Fibroblast of lung (primary cell): Measurements from ENCODE around the gene WDPCP. TPM values are rescaled to one million over a fixed set of nuclear protein-coding genes. Genes with fewer than 3 reads are reported as not detected.

Experiments used
- DNase-seq, 2 donors: peaks; one replicate each; pipeline versions ENCODE4 v3.0.0 to v3.0.0-alpha.2; 2010; ENCODE audit warnings: low read depth in 2 of 2
- H2AFZ ChIP-seq: 2 replicates; pipeline ENCODE4 v1.5.1; 2012; ENCODE audit warnings: low read length, control low read depth, inconsistent platforms
- H3K27ac ChIP-seq: 2 replicates; pipeline ENCODE4 v1.5.1; 2011; ENCODE audit warnings: low read length, control low read depth; ENCODE audit not compliant: insufficient read depth
- H3K27me3 ChIP-seq: 2 replicates; pipeline ENCODE4 v1.5.1; 2011; ENCODE audit warnings: mild to moderate bottlenecking, low read length; ENCODE audit not compliant: control insufficient read depth, insufficient read depth
- H3K36me3 ChIP-seq: 2 replicates; pipeline ENCODE4 v1.5.1; 2011; ENCODE audit warnings: low read length; ENCODE audit not compliant: control insufficient read depth, insufficient read depth
- H3K4me1 ChIP-seq: 2 replicates; pipeline ENCODE4 v1.5.1; 2011; ENCODE audit warnings: low read length; ENCODE audit not compliant: control insufficient read depth, insufficient read depth; ENCODE audit errors: extremely low read depth
- H3K4me2 ChIP-seq: 2 replicates; pipeline ENCODE4 v1.5.1; 2011; ENCODE audit warnings: low read length, control low read depth; ENCODE audit not compliant: insufficient read depth; ENCODE audit errors: extremely low read depth
- H3K4me3 ChIP-seq, 4 experiments: fragments of 200-600 bp in 1 of 4; sonication (generic) in 1 of 4; replicated peaks in 1 of 4; 2 replicates each; pipeline ENCODE4 v1.5.1; 2011 to 2016; ENCODE audit warnings: low read length in 4 of 4, low read depth in 3 of 4, mild to moderate bottlenecking in 3 of 4, control low read depth in 2 of 4, inconsistent platforms in 1 of 4, mixed read lengths in 1 of 4; ENCODE audit not compliant: insufficient read depth in 1 of 4; ENCODE audit errors: control extremely low read depth in 1 of 4
- H3K79me2 ChIP-seq: 2 replicates; pipeline ENCODE4 v1.5.1; 2012; ENCODE audit warnings: mild to moderate bottlenecking, low read length, inconsistent platforms; ENCODE audit not compliant: control insufficient read depth, insufficient read depth
- H3K9ac ChIP-seq: 2 replicates; pipeline ENCODE4 v1.5.1; 2011; ENCODE audit warnings: mild to moderate bottlenecking, low read length, control low read depth; ENCODE audit not compliant: insufficient read depth
- H3K9me3 ChIP-seq: 2 replicates; pipeline ENCODE4 v1.5.1; 2012; ENCODE audit warnings: low read depth, low read length; ENCODE audit not compliant: control insufficient read depth, insufficient read depth
- H4K20me1 ChIP-seq: 2 replicates; pipeline ENCODE4 v1.5.1; 2011; ENCODE audit warnings: low read length; ENCODE audit not compliant: control insufficient read depth, insufficient read depth; ENCODE audit errors: extremely low read depth
- EZH2 ChIP-seq: IDR thresholded peaks from 2 replicates; pipeline ENCODE4 v1.5.1; 2012; ENCODE audit warnings: low read length, control low read depth, mild to moderate bottlenecking; ENCODE audit errors: missing control alignments
- polyA plus RNA-seq, 2 donors: library from polyadenylated mRNA; depleted of rRNA in 1 of 2; stranded (reverse) in 1 of 2; unstranded in 1 of 2; fragments of >200 nt; gene quantifications; 2 replicates each; pipeline ENCODE4 v1.2.1, GENCODE V29; 2011 to 2012; ENCODE audit warnings: missing spikeins in 1 of 2
- total RNA-seq: library from RNA; depleted of rRNA; stranded (reverse); fragments of >200 nt; gene quantifications from 2 replicates; pipeline ENCODE4 v1.2.1, GENCODE V29; 2014
- TF ChIP-seq, protein P1 (sequence below), 2 donors: IDR thresholded peaks in 1 of 2; conservative IDR thresholded peaks in 1 of 2; 1 replicate in 1 of 2; 2 replicates in 1 of 2; pipeline ENCODE4 v1.5.1; 2011 to 2012; ENCODE audit warnings: low read length in 2 of 2, control low read depth in 1 of 2, inconsistent platforms in 1 of 2, low read depth in 1 of 2, mild to moderate bottlenecking in 1 of 2

Gene WDPCP
- total and polyA plus RNA-seq, 2 donors (not counting 1 experiment from before 2014, with no cell fraction given) = 5.2 to 8.4 TPM

DNA sequence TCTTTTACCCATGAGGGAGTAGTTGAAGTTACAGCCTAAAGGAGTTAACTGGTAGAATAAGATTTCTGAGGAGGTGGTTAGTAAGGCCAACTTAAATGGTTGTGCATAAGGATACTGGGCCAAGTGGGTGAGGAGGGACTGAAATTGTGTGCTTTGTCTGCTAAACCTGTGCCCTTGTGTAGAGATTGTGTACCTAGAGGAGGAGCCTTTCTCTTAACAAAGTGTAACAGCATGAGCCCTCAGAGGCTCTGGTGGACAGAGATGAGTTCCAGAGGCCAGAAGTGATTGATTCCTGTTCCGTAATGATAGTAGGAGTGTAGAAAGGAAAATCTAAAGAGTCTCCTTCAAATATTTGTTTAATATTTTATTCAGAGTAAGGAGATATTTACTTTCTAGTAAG is 494.8 kb downstream of the WDPCP start:
- Histone ChIP-seq H3K9ac (no peak overlapping the region), H3K9me3 (no peaks in the 10 kb centered on the region), H3K4me1 (no peaks in the 10 kb centered on the region), H3K27me3 (no peaks in the 10 kb centered on the region), H2AFZ (no peak overlapping the region), H3K79me2 (no peaks in the 10 kb centered on the region), H3K36me3 (no peaks in the 10 kb centered on the region), H4K20me1 (no peaks in the 10 kb centered on the region), H3K27ac (no peak overlapping the region), H3K4me2 (no peak overlapping the region), H3K4me3 (no peak overlapping the region)
- no peak for DNase-seq
- TF ChIP-seq EZH2 = no peak
- TF ChIP-seq, protein P1, sequence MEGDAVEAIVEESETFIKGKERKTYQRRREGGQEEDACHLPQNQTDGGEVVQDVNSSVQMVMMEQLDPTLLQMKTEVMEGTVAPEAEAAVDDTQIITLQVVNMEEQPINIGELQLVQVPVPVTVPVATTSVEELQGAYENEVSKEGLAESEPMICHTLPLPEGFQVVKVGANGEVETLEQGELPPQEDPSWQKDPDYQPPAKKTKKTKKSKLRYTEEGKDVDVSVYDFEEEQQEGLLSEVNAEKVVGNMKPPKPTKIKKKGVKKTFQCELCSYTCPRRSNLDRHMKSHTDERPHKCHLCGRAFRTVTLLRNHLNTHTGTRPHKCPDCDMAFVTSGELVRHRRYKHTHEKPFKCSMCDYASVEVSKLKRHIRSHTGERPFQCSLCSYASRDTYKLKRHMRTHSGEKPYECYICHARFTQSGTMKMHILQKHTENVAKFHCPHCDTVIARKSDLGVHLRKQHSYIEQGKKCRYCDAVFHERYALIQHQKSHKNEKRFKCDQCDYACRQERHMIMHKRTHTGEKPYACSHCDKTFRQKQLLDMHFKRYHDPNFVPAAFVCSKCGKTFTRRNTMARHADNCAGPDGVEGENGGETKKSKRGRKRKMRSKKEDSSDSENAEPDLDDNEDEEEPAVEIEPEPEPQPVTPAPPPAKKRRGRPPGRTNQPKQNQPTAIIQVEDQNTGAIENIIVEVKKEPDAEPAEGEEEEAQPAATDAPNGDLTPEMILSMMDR (conservative IDR thresholded peaks at IDR 0.05 in 1 of 2, IDR thresholded peaks at IDR 0.05 in 1 of 2; ENCODE audit: low read depth in 1 of 2, low read length in 2 of 2) = no peak

DNA sequence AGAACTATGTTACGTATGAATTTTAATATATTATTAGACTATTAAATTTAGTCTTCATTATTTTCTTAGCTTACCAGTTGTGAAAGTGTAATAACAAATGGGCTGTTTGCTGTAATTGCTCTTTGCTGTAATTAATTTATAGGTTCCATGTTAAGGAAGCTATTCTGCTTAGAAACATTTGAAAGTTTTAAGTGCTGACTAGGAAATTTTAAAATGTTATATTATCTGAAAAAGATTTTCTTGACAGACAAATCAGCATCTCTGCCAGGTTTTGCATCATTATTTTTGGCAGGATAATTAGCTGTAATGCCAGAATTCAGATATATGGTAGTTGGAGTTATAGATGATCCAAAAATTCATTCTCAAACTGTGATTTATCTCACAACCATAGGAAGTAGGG is 495.4 kb downstream of the WDPCP start:
- H3K4me2 ChIP-seq = no peak overlapping the region
- H4K20me1 ChIP-seq = no peaks in the 10 kb centered on the region
- H3K27ac ChIP-seq = no peak overlapping the region
- H3K36me3 ChIP-seq = no peaks in the 10 kb centered on the region
- no peaks in the 10 kb centered on the region for H3K4me1 ChIP-seq
- no peak overlapping the region for H3K9ac ChIP-seq
- H2AFZ ChIP-seq = no peak overlapping the region
- DNase-seq = no peak
- no peaks in the 10 kb centered on the region for H3K9me3 ChIP-seq
- no peaks in the 10 kb centered on the region for H3K79me2 ChIP-seq
- no peak overlapping the region for H3K4me3 ChIP-seq
- TF ChIP-seq EZH2 = no peak
- TF ChIP-seq, protein P1 (conservative IDR thresholded peaks at IDR 0.05 in 1 of 2, IDR thresholded peaks at IDR 0.05 in 1 of 2; ENCODE audit: low read depth in 1 of 2, low read length in 2 of 2) = no peak
- H3K27me3 ChIP-seq = no peaks in the 10 kb centered on the region

DNA sequence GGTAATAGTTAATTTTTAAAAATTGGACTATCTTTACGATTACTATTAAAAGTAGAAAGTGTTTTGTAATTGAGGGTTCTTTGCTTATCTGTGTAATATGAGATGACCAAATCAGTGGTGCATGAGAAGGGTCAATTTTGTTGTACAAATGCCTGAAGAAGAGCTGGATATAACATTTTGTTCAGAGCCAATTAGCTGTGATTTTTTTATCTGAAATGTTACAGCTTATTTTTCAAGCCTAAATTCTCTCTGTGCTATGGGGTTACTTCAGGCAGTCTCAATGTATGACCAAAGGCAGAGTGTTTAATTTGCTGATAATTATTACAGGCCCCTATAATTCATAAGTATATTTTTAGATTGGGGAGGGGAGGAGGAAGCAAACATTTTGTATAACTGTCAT is 495.9 kb downstream of the WDPCP start:
- no peaks in the 10 kb centered on the region for H3K4me1 ChIP-seq
- H3K4me3 ChIP-seq = no peak overlapping the region
- no peaks in the 10 kb centered on the region for H3K27me3 ChIP-seq
- no peak overlapping the region for H2AFZ ChIP-seq
- no peaks in the 10 kb centered on the region for H3K9me3 ChIP-seq
- TF ChIP-seq, protein P1 (conservative IDR thresholded peaks at IDR 0.05 in 1 of 2, IDR thresholded peaks at IDR 0.05 in 1 of 2; ENCODE audit: low read depth in 1 of 2, low read length in 2 of 2) = no peak
- no peak for TF ChIP-seq EZH2
- H3K9ac ChIP-seq = no peak overlapping the region
- H3K27ac ChIP-seq = no peak overlapping the region
- DNase-seq = no peak
- no peak overlapping the region for H3K4me2 ChIP-seq
- H4K20me1 ChIP-seq = no peaks in the 10 kb centered on the region
- H3K79me2 ChIP-seq = no peaks in the 10 kb centered on the region
- H3K36me3 ChIP-seq = no peaks in the 10 kb centered on the region
